Measurements from ENCODE around the gene PRKCE. TPM values are rescaled to one million over a fixed set of nuclear protein-coding genes. Genes with fewer than 3 reads are reported as not detected.
A peak's percentile ranks its signal among the peaks of the same experiment; 100 is the strongest.

The PRKCE gene
- total RNA-seq, 1 experiment from 2014 or later: 1.3 TPM

- H2BK12ac ChIP-seq (ENCODE audit: insufficient read length, low read depth, low read length): no peak overlapping the region
- no peak overlapping the region for H2AK5ac ChIP-seq (ENCODE audit: insufficient read length, low read length)
- peak overlapping the region; percentile 18 for H4K91ac ChIP-seq (ENCODE audit: insufficient read length, low read depth, low read length)
- H3K79me2 ChIP-seq (ENCODE audit: insufficient read depth, low read length): no peaks in the 10 kb centered on the region
- Mint-ChIP-seq H3K4me3 (no peak overlapping the region), H3K27me3 (ENCODE audit: low read depth) (peaks cover 1% of the 10 kb centered on the region), H3K27ac (no peak overlapping the region), H3K4me1 (peaks cover 34 to 38% of the 10 kb centered on the region in 2 experiments), H3K36me3 (ENCODE audit: insufficient read depth in 1 of 3, low read depth in 3 of 3) (no peaks in the 10 kb centered on the region), H3K9me3 (no peaks in the 10 kb centered on the region; a peak in 1 of 5 replicates)
- H3K4me2 ChIP-seq (ENCODE audit: insufficient read depth, insufficient read length, low read length): no peak overlapping the region
- no peak overlapping the region for H3K27ac ChIP-seq (ENCODE audit: insufficient read length, low read depth, low read length)
- H3K56ac ChIP-seq (ENCODE audit: insufficient read length, low read depth, low read length): no peak overlapping the region
- H2BK15ac ChIP-seq (ENCODE audit: low read depth, low read length): no peak overlapping the region
- H4K5ac ChIP-seq (ENCODE audit: insufficient read length, low read depth, low read length): no peak overlapping the region
- TF ChIP-seq CTCF (conservative IDR thresholded peaks at IDR 0.05): no peak
- no peak overlapping the region for H2BK120ac ChIP-seq (ENCODE audit: low read depth, low read length, poor library complexity, severe bottlenecking)
- H4K8ac ChIP-seq (replicated peaks; ENCODE audit: insufficient read length, low read depth, low read length): no peak overlapping the region
- no peaks in the 10 kb centered on the region for H3K9me3 ChIP-seq (ENCODE audit: control insufficient read depth, low read depth, low read length)
- H3K18ac ChIP-seq (ENCODE audit: insufficient read length, low read depth, low read length): no peak overlapping the region
- H2AFZ ChIP-seq (ENCODE audit: low read length): no peak overlapping the region
- DNase-seq: no peak
- H3K4ac ChIP-seq (ENCODE audit: low read depth, low read length): no peak overlapping the region
- H3K14ac ChIP-seq (ENCODE audit: insufficient read depth, low read length): no peak overlapping the region
- H2BK5ac ChIP-seq (ENCODE audit: insufficient read length, low read length): no peak overlapping the region
- H3K4me1 ChIP-seq (ENCODE audit: insufficient read depth, low read length): no peaks in the 10 kb centered on the region; the same call in 1 of the 2 replicates
- H3K23me2 ChIP-seq (ENCODE audit: insufficient read length, low read depth, low read length, poor library complexity, severe bottlenecking): no peaks in the 10 kb centered on the region
- WGBS (ENCODE audit: extremely low coverage, insufficient read length, low lambda C conversion rate): no CpG with 5 or more reads among the region's 27 CpGs
- H4K20me1 ChIP-seq (ENCODE audit: control insufficient read depth, insufficient read depth, insufficient read length): no peaks in the 10 kb centered on the region
- H3T11ph ChIP-seq (ENCODE audit: low read length): no peak overlapping the region
- H3K9ac ChIP-seq (ENCODE audit: extremely low read depth, insufficient read length, low read length): no peak overlapping the region
- no peak overlapping the region for H2BK20ac ChIP-seq (ENCODE audit: low read depth, low read length, poor library complexity, severe bottlenecking)
- no peaks in the 10 kb centered on the region for H3K79me1 ChIP-seq (ENCODE audit: insufficient read depth, low read depth, low read length, poor library complexity, severe bottlenecking)
- H3K23ac ChIP-seq (ENCODE audit: insufficient read length, low read depth, low read length): no peak overlapping the region
- no peaks in the 10 kb centered on the region for H3K27me3 ChIP-seq (ENCODE audit: insufficient read depth, low read length)
Observed at GRCh38 chr2:45736757-45737704, 85.6 kb downstream of the PRKCE start.
